Measurements from ENCODE around the gene SLC39A1. TPM values are rescaled to one million over a fixed set of nuclear protein-coding genes. Genes with fewer than 3 reads are reported as not detected.
"Not testable (repeated sequence)": the region's sequence is repeated elsewhere in the genome, so short reads cannot be mapped to it uniquely, and the experiment has no call there.

SLC39A1 gene
- total RNA-seq, 2 donors from 2014 or later: 56.7 to 95.4 TPM

- H3K27me3 ChIP-seq: no peaks in the 10 kb centered on the region
- no peaks in the 10 kb centered on the region for H3K36me3 ChIP-seq
- peaks cover 0 to 43% of the 10 kb centered on the region in 2 donors for H3K4me1 ChIP-seq
- H3K4me3 ChIP-seq: peak overlapping the region; percentile 73 to 84
- DNase-seq (ENCODE audit: low spot score): no peak
- TF ChIP-seq CTCF (IDR thresholded peaks at IDR 0.05): no peak
- H3K9me3 ChIP-seq: no peaks in the 10 kb centered on the region
- peak overlapping the region; percentile 94 to 96 for H3K27ac ChIP-seq
These were observed 42.1 kb downstream of the SLC39A1 start for GRCh38 chr1:153921080-153921802.

- DNase-seq (ENCODE audit: low spot score): no peak
- Histone ChIP-seq H3K9me3 (no peaks in the 10 kb centered on the region), H3K36me3 (no peaks in the 10 kb centered on the region), H3K27me3 (no peaks in the 10 kb centered on the region), H3K4me3 (no peak overlapping the region), H3K4me1 (peaks cover 0 to 43% of the 10 kb centered on the region in 2 donors), H3K27ac (peak overlapping the region; percentile 25 to 96)
- peak in 1 of 2 donors; percentile 51 for TF ChIP-seq CTCF (IDR thresholded peaks at IDR 0.05)
These were observed 43.2 kb downstream of the SLC39A1 start for GRCh38 chr1:153919876-153920852.

GRCh38 chr1:153916297-153916696 lies 47.0 kb downstream of the SLC39A1 start:
- no peak overlapping the region for H3K27ac ChIP-seq
- TF ChIP-seq CTCF (IDR thresholded peaks at IDR 0.05): no peak
- H3K4me1 ChIP-seq: peaks cover 0 to 30% of the 10 kb centered on the region in 2 donors

GRCh38 chr1:153912349-153912748 lies 51.0 kb downstream of the SLC39A1 start:
- Histone ChIP-seq H3K27ac (no peak overlapping the region), H3K9me3 (no peaks in the 10 kb centered on the region), H3K4me1 (no peaks in the 10 kb centered on the region), H3K27me3 (no peaks in the 10 kb centered on the region), H3K36me3 (no peaks in the 10 kb centered on the region), H3K4me3 (no peak overlapping the region)
- DNase-seq (ENCODE audit: low spot score): no peak
- no peak for TF ChIP-seq CTCF (IDR thresholded peaks at IDR 0.05)

More at GRCh38 chr1:153916297-153916696, 47.0 kb downstream of the SLC39A1 start:
- Histone ChIP-seq H3K9me3 (no peaks in the 10 kb centered on the region), H3K36me3 (no peaks in the 10 kb centered on the region), H3K4me3 (no peak overlapping the region), H3K27me3 (no peaks in the 10 kb centered on the region)
- DNase-seq (ENCODE audit: low spot score): no peak

- not testable (repeated sequence) for H3K4me1 ChIP-seq; H3K27ac ChIP-seq; H3K4me3 ChIP-seq; H3K9me3 ChIP-seq; H3K36me3 ChIP-seq; H3K27me3 ChIP-seq; DNase-seq (ENCODE audit: low spot score)
These were observed 52.8 kb downstream of the SLC39A1 start for GRCh38 chr1:153910560-153910959.

Small RNAs within 50 kb of the gene (microRNA-seq; reads per million reads assigned to microRNA genes)
- 0 to 0.71 reads per million in 2 donors for gene MIR6737 (ENCODE audit: borderline number of aligned reads in 2 of 2, borderline replicate concordance in 1 of 2)

Other genes with a start within 250 kb of the SLC39A1 start
- gene INTS3, start 235.5 kb downstream of the SLC39A1 start, total RNA-seq: 10 to 100 TPM; 21.8 to 26.7 TPM
- 10 to 100 TPM in 1 of 2 donors, 1 to 10 TPM in 1; 9.9 to 20.1 TPM for gene SLC27A3, start 188.1 kb downstream of the SLC39A1 start, total RNA-seq
- 10 to 100 TPM; 18.7 to 32.7 TPM for gene GATAD2B, start 40.6 kb downstream of the SLC39A1 start, total RNA-seq
- gene DENND4B, start 16.8 kb downstream of the SLC39A1 start, total RNA-seq: 10 to 100 TPM; 22.0 to 26.6 TPM
- gene CRTC2, start 4.9 kb downstream of the SLC39A1 start, total RNA-seq: 10 to 100 TPM; 10.5 to 14.3 TPM
- gene CREB3L4, start 4.4 kb upstream of the SLC39A1 start, total RNA-seq: 1 to 10 TPM; 4.9 to 5.6 TPM
- 100 to 1,000 TPM; 168 to 248 TPM for gene JTB, start 14.1 kb upstream of the SLC39A1 start, total RNA-seq
- gene RAB13, start 22.8 kb upstream of the SLC39A1 start, total RNA-seq: 10 to 100 TPM; 25.7 to 34.8 TPM
- 1,000 to 10,000 TPM in 1 of 2 donors, 100 to 1,000 TPM in 1; 709 to 1,582 TPM for gene RPS27, start 27.2 kb upstream of the SLC39A1 start, total RNA-seq
- gene NUP210L, start 191.5 kb upstream of the SLC39A1 start, total RNA-seq: under 1 TPM in 1 of 2 donors, not detected in 1; 0.28 TPM
- gene TPM3, start 228.6 kb upstream of the SLC39A1 start, total RNA-seq: 100 to 1,000 TPM; 469 to 975 TPM
- gene CFAP141, start 242.8 kb upstream of the SLC39A1 start, total RNA-seq: not detected